ENCODE results near the gene NRF1.

- TF ChIP-seq EP300 (IDR thresholded peaks at IDR 0.05): no peak
- no peak for TF ChIP-seq CTCF (IDR thresholded peaks at IDR 0.05)
- TF ChIP-seq POLR2A (IDR thresholded peaks at IDR 0.05): no peak
Measured at GRCh38 chr7:129772646-129773280, 161.2 kb downstream of the NRF1 start.

All from ovary (tissue), 3 donors.